HEK293 (cell line): ENCODE results near the gene C14orf132.

Source experiments
- CTCF ChIA-PET: fragments of 350-600 bp; formaldehyde crosslinking; extraction: SDS; loops from one replicate; lab custom pipeline; 2021; ENCODE audit warnings: antibody characterized with exemption; lab: Yijun Ruan, JAX
- POLR2A ChIA-PET: fragments of 300-600 bp; formaldehyde crosslinking; extraction: SDS; loops from one replicate; lab custom pipeline; 2020; ENCODE audit warnings: antibody characterized with exemption, inconsistent platforms; lab: Yijun Ruan, JAX
- H3K27ac ChIP-seq: fragments of 200-500 bp; sonication (Bioruptor generic); 2 replicates; pipeline ENCODE4 v1.5.1; 2014; ENCODE audit warnings: low read depth, low read length, control low read depth, inconsistent platforms; ENCODE audit errors: extremely low read depth
- H3K36me3 ChIP-seq, 2 experiments: fragments of 200-500 bp in 1 of 2; sonication (Bioruptor generic) in 1 of 2; 1 replicate in 1 of 2; 2 replicates in 1 of 2; pipeline ENCODE4 v1.5.1; 2014 to 2017; ENCODE audit warnings: inconsistent platforms in 2 of 2, low read length in 2 of 2; ENCODE audit not compliant: control insufficient read depth in 2 of 2, insufficient read depth in 1 of 2
- H3K4me1 ChIP-seq: fragments of 200-500 bp; sonication (Bioruptor generic); 2 replicates; pipeline ENCODE4 v1.5.1; 2014; ENCODE audit warnings: mild to moderate bottlenecking, low read length, inconsistent platforms; ENCODE audit not compliant: control insufficient read depth, insufficient read depth
- H3K4me3 ChIP-seq: 2 replicates; pipeline ENCODE4 v1.5.1; 2011; ENCODE audit warnings: low read depth, mild to moderate bottlenecking, control low read depth, low read length, moderate library complexity
- H3K9me3 ChIP-seq: fragments of 200-500 bp; sonication (Bioruptor generic); 2 replicates; pipeline ENCODE4 v1.5.1; 2014; ENCODE audit warnings: low read depth, low read length, inconsistent platforms; ENCODE audit not compliant: control insufficient read depth, insufficient read depth
- BCL11A ChIP-seq: fragments of 450-650 bp; formaldehyde crosslinking; IDR thresholded peaks from 2 replicates; pipeline ENCODE4 v1.5.1; 2016; ENCODE audit warnings: low read depth, missing biosample characterization, missing genetic modification characterization
- GFI1B ChIP-seq: fragments of 450-650 bp; formaldehyde crosslinking; IDR thresholded peaks from 2 replicates; pipeline ENCODE4 v1.5.1; 2016; ENCODE audit warnings: missing biosample characterization, missing genetic modification characterization
- KLF1 ChIP-seq: fragments of 450-650 bp; formaldehyde crosslinking; IDR thresholded peaks from 2 replicates; pipeline ENCODE4 v1.5.1; 2016; ENCODE audit warnings: missing biosample characterization, missing genetic modification characterization
- KLF9 ChIP-seq: fragments of 450-650 bp; formaldehyde crosslinking; IDR thresholded peaks from 2 replicates; pipeline ENCODE4 v1.5.1; 2016; ENCODE audit warnings: missing biosample characterization, missing genetic modification characterization, low read depth
- TRIM28 ChIP-seq: IDR thresholded peaks from 2 replicates; pipeline ENCODE4 v1.6.1; 2011; ENCODE audit warnings: low read length, control low read depth, borderline replicate concordance
- TSHZ1 ChIP-seq: fragments of 450-650 bp; formaldehyde crosslinking; IDR thresholded peaks from 2 replicates; pipeline ENCODE4 v1.5.1; 2016; ENCODE audit warnings: missing biosample characterization, missing genetic modification characterization, borderline replicate concordance
- YY2 ChIP-seq: fragments of 450-650 bp; formaldehyde crosslinking; IDR thresholded peaks from 2 replicates; pipeline ENCODE4 v1.5.1; 2016; ENCODE audit warnings: missing biosample characterization, missing genetic modification characterization
- ZBTB1 ChIP-seq: fragments of 450-650 bp; formaldehyde crosslinking; IDR thresholded peaks from 2 replicates; pipeline ENCODE4 v1.5.1; 2016; ENCODE audit warnings: missing biosample characterization, missing genetic modification characterization
- ZNF121 ChIP-seq: fragments of 450-650 bp; formaldehyde crosslinking; IDR thresholded peaks from 2 replicates; pipeline ENCODE4 v1.5.1; 2016; ENCODE audit warnings: missing biosample characterization, missing genetic modification characterization
- ZNF19 ChIP-seq: fragments of 450-650 bp; formaldehyde crosslinking; IDR thresholded peaks from 2 replicates; pipeline ENCODE4; 2016; ENCODE audit warnings: missing biosample characterization, missing genetic modification characterization, low read depth
- ZNF248 ChIP-seq: fragments of 450-650 bp; formaldehyde crosslinking; IDR thresholded peaks from 2 replicates; pipeline ENCODE4 v1.5.1; 2017; ENCODE audit warnings: missing biosample characterization, missing genetic modification characterization
- ZNF335 ChIP-seq: fragments of 450-650 bp; formaldehyde crosslinking; conservative IDR thresholded peaks from 2 replicates; pipeline ENCODE4 v1.5.1; 2016; ENCODE audit warnings: missing biosample characterization, missing genetic modification characterization
- ZNF416 ChIP-seq: fragments of 450-650 bp; formaldehyde crosslinking; IDR thresholded peaks from 2 replicates; pipeline ENCODE4 v1.5.1; 2016; ENCODE audit warnings: missing biosample characterization, missing genetic modification characterization
- ZNF48 ChIP-seq: fragments of 450-650 bp; formaldehyde crosslinking; IDR thresholded peaks from 2 replicates; pipeline ENCODE4 v1.5.1; 2016; ENCODE audit warnings: missing biosample characterization, missing genetic modification characterization
- ZNF513 ChIP-seq: fragments of 450-650 bp; IDR thresholded peaks from 2 replicates; pipeline ENCODE4 v1.5.1; 2018; ENCODE audit warnings: missing biosample characterization, missing genetic modification characterization
- ZNF558 ChIP-seq: fragments of 450-650 bp; formaldehyde crosslinking; IDR thresholded peaks from 2 replicates; pipeline ENCODE4 v1.5.1; 2016; ENCODE audit warnings: missing biosample characterization, missing genetic modification characterization
- ZNF561 ChIP-seq: fragments of 450-650 bp; IDR thresholded peaks from 2 replicates; pipeline ENCODE4 v1.5.1; 2018; ENCODE audit warnings: missing biosample characterization, missing genetic modification characterization, borderline replicate concordance
- ZNF610 ChIP-seq: fragments of 450-650 bp; formaldehyde crosslinking; IDR thresholded peaks from 2 replicates; pipeline ENCODE4 v1.5.1; 2016; ENCODE audit warnings: missing biosample characterization, missing genetic modification characterization, borderline replicate concordance
- ZNF645 ChIP-seq: fragments of 450-650 bp; formaldehyde crosslinking; IDR thresholded peaks from 2 replicates; pipeline ENCODE4; 2016; ENCODE audit warnings: missing biosample characterization, missing genetic modification characterization
- ZNF660 ChIP-seq: fragments of 450-650 bp; IDR thresholded peaks from 2 replicates; pipeline ENCODE4 v1.5.1; 2018; ENCODE audit warnings: missing biosample characterization, mild to moderate bottlenecking, missing genetic modification characterization
- ZNF692 ChIP-seq: fragments of 450-650 bp; formaldehyde crosslinking; IDR thresholded peaks from 2 replicates; pipeline ENCODE4 v1.5.1; 2016; ENCODE audit warnings: missing biosample characterization, missing genetic modification characterization
- ZNF701 ChIP-seq: fragments of 450-650 bp; formaldehyde crosslinking; IDR thresholded peaks from 2 replicates; pipeline ENCODE4 v1.5.1; 2016; ENCODE audit warnings: missing biosample characterization, missing genetic modification characterization
- ZNF707 ChIP-seq: fragments of 450-650 bp; formaldehyde crosslinking; IDR thresholded peaks from 2 replicates; pipeline ENCODE4 v1.5.1; 2016; ENCODE audit warnings: missing biosample characterization, missing genetic modification characterization
- ZNF792 ChIP-seq: fragments of 450-650 bp; formaldehyde crosslinking; IDR thresholded peaks from 2 replicates; pipeline ENCODE4 v1.5.1; 2016; ENCODE audit warnings: missing biosample characterization, missing genetic modification characterization

C14orf132 gene

GRCh38 chr14:96117960-96118359 is 78.8 kb downstream of the C14orf132 start:
- POLR2A ChIA-PET = no interaction called here
- Histone ChIP-seq H3K4me1 (no peaks in the 10 kb centered on the region), H3K36me3 (no peaks in the 10 kb centered on the region), H3K9me3 (no peaks in the 10 kb centered on the region; the same call in 1 of the 2 replicates), H3K27ac (no peak overlapping the region), H3K4me3 (no peak overlapping the region)
- TF ChIP-seq KLF1 (tag by site-specific recombination) (no peak), TRIM28 (no peak), YY2 (tag by site-specific recombination) (no peak), ZNF707 (tag by site-specific recombination) (no peak), KLF9 (tag by site-specific recombination) (no peak), ZNF692 (tag by site-specific recombination) (no peak), BCL11A (tag by site-specific recombination) (no peak), ZNF645 (no peak), ZNF19 (no peak), ZNF558 (tag by site-specific recombination) (no peak), ZNF48 (tag by site-specific recombination) (no peak), GFI1B (tag by site-specific recombination) (no peak), ZNF416 (tag by site-specific recombination) (no peak), ZNF701 (no peak), ZNF610 (no peak), ZNF660 (tag by site-specific recombination) (no peak)
- CTCF ChIA-PET = interaction anchor here (0.7 to 1.3 kb wide), 3 partner anchors 10 to 119 kb away, joined by 4 read pairs; no protein-coding TSS in a partner anchor

GRCh38 chr14:96118391-96118790 is 79.2 kb downstream of the C14orf132 start:
- CTCF ChIA-PET = interaction anchor here (0.8 to 1.3 kb wide), 3 partner anchors 10 to 155 kb away, joined by 4 read pairs; no protein-coding TSS in a partner anchor
- no peak for TF ChIP-seq ZBTB1 (tag by site-specific recombination)
- TF ChIP-seq ZNF792 (tag by site-specific recombination) = no peak
- TF ChIP-seq ZNF121 (tag by site-specific recombination) = no peak
- no peak for TF ChIP-seq ZNF335 (tag by site-specific recombination)
- TF ChIP-seq ZNF416 (tag by site-specific recombination) = no peak
- TF ChIP-seq ZNF248 (tag by site-specific recombination) = no peak
- no peak for TF ChIP-seq ZNF561
- no peak for TF ChIP-seq ZNF19
- TF ChIP-seq TSHZ1 (tag by site-specific recombination) = no peak
- TF ChIP-seq ZNF513 (tag by site-specific recombination) = no peak
- TF ChIP-seq, all 188 proteins: peak for 0
- Histone ChIP-seq H3K36me3 (no peaks in the 10 kb centered on the region), H3K9me3 (no peaks in the 10 kb centered on the region; the same call in 1 of the 2 replicates), H3K4me3 (no peak overlapping the region), H3K4me1 (no peaks in the 10 kb centered on the region), H3K27ac (no peak overlapping the region)
- POLR2A ChIA-PET = no interaction called here
